GM10266 (cell line): ENCODE measurements around the gene TBC1D17.

Experiments used
- DNase-seq: peaks from one replicate; pipeline ENCODE4 v3.0.0; 2012; ENCODE audit errors: extremely low spot score
- CTCF ChIP-seq: IDR thresholded peaks from 2 replicates; pipeline ENCODE4 v1.5.1; 2012; ENCODE audit warnings: mild to moderate bottlenecking, low read depth; ENCODE audit not compliant: control insufficient read depth, insufficient read depth; ENCODE audit errors: missing control alignments

Gene TBC1D17

GRCh38 chr19:49862391-49863253 lies 14.9 kb upstream of the TBC1D17 start:
- TF ChIP-seq CTCF: peak; percentile 14

GRCh38 chr19:49863254-49863934 lies 14.1 kb upstream of the TBC1D17 start:
- no peak for TF ChIP-seq CTCF

More at GRCh38 chr19:49862391-49863253, 14.9 kb upstream of the TBC1D17 start:
- no peak for DNase-seq

GRCh38 chr19:49863935-49864320 lies 13.6 kb upstream of the TBC1D17 start:
- DNase-seq: no peak
- no peak for TF ChIP-seq CTCF

More at GRCh38 chr19:49863254-49863934, 14.1 kb upstream of the TBC1D17 start:
- DNase-seq: no peak

- TF ChIP-seq CTCF: no peak
- DNase-seq: no peak
Measured at GRCh38 chr19:49864890-49865289, 12.6 kb upstream of the TBC1D17 start.

GRCh38 chr19:49866933-49867782 lies 10.3 kb upstream of the TBC1D17 start, which contains the start of gene PNKP:
Gene PNKP, minus strand, starts transcription at chr19:49867576. Its CDS starts 372 bp downstream, at chr19:49867204.
- TF ChIP-seq CTCF: no peak
- peak; percentile 96 for DNase-seq

- no peak for DNase-seq
- no peak for TF ChIP-seq CTCF
Measured at GRCh38 chr19:49869009-49869483, 8.5 kb upstream of the TBC1D17 start.
